NCI-H82 treated with DMSO at 0.1 percent for 48 hours (cell line): Measurements from ENCODE around the gene KMT2E.
"Not testable (repeated sequence)": the region's sequence is repeated elsewhere in the genome, so short reads cannot be mapped to it uniquely, and the experiment has no call there.

Experiments used
- DNase-seq: peaks from one replicate; lab custom pipeline; 2025; ENCODE audit not compliant: unreplicated experiment; lab: John Stamatoyannopoulos, UW

The KMT2E gene

GRCh38 chr7:105021967-105022366, 8.0 kb downstream of the KMT2E start:
- no peak for DNase-seq

- DNase-seq = no peak
Observed at GRCh38 chr7:105022458-105022857, 8.5 kb downstream of the KMT2E start.

GRCh38 chr7:105024734-105025133, 10.7 kb downstream of the KMT2E start:
- DNase-seq = peak; percentile 58

- no peak for DNase-seq
Observed at GRCh38 chr7:105026750-105027149, 12.7 kb downstream of the KMT2E start.

- DNase-seq = no peak
Observed at GRCh38 chr7:105027176-105027853, 13.3 kb downstream of the KMT2E start.

GRCh38 chr7:105028004-105028403, 14.0 kb downstream of the KMT2E start:
- DNase-seq = no peak

GRCh38 chr7:105028941-105029340, 14.9 kb downstream of the KMT2E start:
- not testable (repeated sequence) for DNase-seq

GRCh38 chr7:105030447-105030846, 16.4 kb downstream of the KMT2E start:
- no peak for DNase-seq

- no peak for DNase-seq
Observed at GRCh38 chr7:105032553-105033214, 18.7 kb downstream of the KMT2E start.

GRCh38 chr7:105035349-105035748, 21.3 kb downstream of the KMT2E start:
- DNase-seq = no peak

GRCh38 chr7:105036217-105037168, 22.5 kb downstream of the KMT2E start:
- peak; percentile 72 for DNase-seq

- no peak for DNase-seq
Observed at GRCh38 chr7:105037319-105037718, 23.3 kb downstream of the KMT2E start.

GRCh38 chr7:105044449-105045070, 30.6 kb downstream of the KMT2E start:
- DNase-seq = no peak

- DNase-seq = no peak
Observed at GRCh38 chr7:105046414-105046813, 32.4 kb downstream of the KMT2E start.

GRCh38 chr7:105047932-105048331, 33.9 kb downstream of the KMT2E start:
- DNase-seq = no peak

GRCh38 chr7:105050493-105050892, 36.5 kb downstream of the KMT2E start:
- no peak for DNase-seq

- not testable (repeated sequence) for DNase-seq
Observed at GRCh38 chr7:105050899-105051298, 36.9 kb downstream of the KMT2E start.

- no peak for DNase-seq
Observed at GRCh38 chr7:105055084-105055483, 41.1 kb downstream of the KMT2E start.

GRCh38 chr7:105055621-105056020, 41.6 kb downstream of the KMT2E start:
- DNase-seq = no peak

GRCh38 chr7:105057472-105057871, 43.5 kb downstream of the KMT2E start:
- DNase-seq = no peak

GRCh38 chr7:105060437-105060836, 46.4 kb downstream of the KMT2E start:
- no peak for DNase-seq
